Motor neuron (in vitro differentiated cells): ENCODE measurements around the gene PAPOLA. TPM values are rescaled to one million over a fixed set of nuclear protein-coding genes. Genes with fewer than 3 reads are reported as not detected.
"Not testable (repeated sequence)": the region's sequence is repeated elsewhere in the genome, so short reads cannot be mapped to it uniquely, and the experiment has no call there.

Experiments
- ATAC-seq, 8 experiments: fragments of 200-7000 bp; cut with Tn5 transposase; replicated peaks in 6 of 8; 2 replicates each; pipeline ENCODE4 v1.8.0; 2021; ENCODE audit warnings: mild to moderate bottlenecking in 8 of 8, moderate library complexity in 8 of 8
- H3K27ac ChIP-seq, 2 donors: fragments of 250-450 bp; sonication (Bioruptor Pico); 2 replicates each; pipeline ENCODE4 v1.9.0; 2021; ENCODE audit warnings: antibody characterized with exemption in 2 of 2, mild to moderate bottlenecking in 2 of 2, moderate library complexity in 1 of 2
- H3K4me1 ChIP-seq, 2 donors: fragments of 250-450 bp; sonication (Bioruptor Pico); replicated peaks in 1 of 2; 2 replicates each; pipeline ENCODE4 v1.6.1; 2021; ENCODE audit warnings: antibody characterized with exemption in 2 of 2, mild to moderate bottlenecking in 2 of 2, moderate library complexity in 1 of 2
- H3K4me3 ChIP-seq, 5 donors: fragments of 250-450 bp; sonication (Bioruptor Pico); 2 replicates each; pipeline ENCODE4 v1.9.0; 2021; ENCODE audit warnings: antibody characterized with exemption in 5 of 5, mild to moderate bottlenecking in 5 of 5, moderate library complexity in 4 of 5
- WGBS, 10 experiments: fragments of 450-650 bp; shearing (Covaris generic); methylation state at CpG; one replicate each; pipeline ENCODE4 v1.0.0; 2022; 5-methylcytosine and 5-hydroxymethylcytosine counted together
- in situ Hi-C, 9 experiments: fragments of 400-800 bp; cut with MboI; loops; one replicate each; pipeline ENCODE4 v1.15.0; 2021; ENCODE audit warnings: low sequenced_read_pairs in 9 of 9, low pct_unique_long_range_greater_than_20kb in 2 of 9; ENCODE audit not compliant: unreplicated experiment in 9 of 9
- total RNA-seq, 8 experiments: library from RNA; unstranded; fragments of 300-600 nt; gene quantifications; 2 replicates each; pipeline versions ENCODE4 v1.2.3 to v1.2.4, GENCODE V29; 2022

PAPOLA gene
- 100 to 1,000 TPM in 5 of 8 experiments, 10 to 100 TPM in 3; 88.2 to 205 (median 126) TPM for total RNA-seq

DNA sequence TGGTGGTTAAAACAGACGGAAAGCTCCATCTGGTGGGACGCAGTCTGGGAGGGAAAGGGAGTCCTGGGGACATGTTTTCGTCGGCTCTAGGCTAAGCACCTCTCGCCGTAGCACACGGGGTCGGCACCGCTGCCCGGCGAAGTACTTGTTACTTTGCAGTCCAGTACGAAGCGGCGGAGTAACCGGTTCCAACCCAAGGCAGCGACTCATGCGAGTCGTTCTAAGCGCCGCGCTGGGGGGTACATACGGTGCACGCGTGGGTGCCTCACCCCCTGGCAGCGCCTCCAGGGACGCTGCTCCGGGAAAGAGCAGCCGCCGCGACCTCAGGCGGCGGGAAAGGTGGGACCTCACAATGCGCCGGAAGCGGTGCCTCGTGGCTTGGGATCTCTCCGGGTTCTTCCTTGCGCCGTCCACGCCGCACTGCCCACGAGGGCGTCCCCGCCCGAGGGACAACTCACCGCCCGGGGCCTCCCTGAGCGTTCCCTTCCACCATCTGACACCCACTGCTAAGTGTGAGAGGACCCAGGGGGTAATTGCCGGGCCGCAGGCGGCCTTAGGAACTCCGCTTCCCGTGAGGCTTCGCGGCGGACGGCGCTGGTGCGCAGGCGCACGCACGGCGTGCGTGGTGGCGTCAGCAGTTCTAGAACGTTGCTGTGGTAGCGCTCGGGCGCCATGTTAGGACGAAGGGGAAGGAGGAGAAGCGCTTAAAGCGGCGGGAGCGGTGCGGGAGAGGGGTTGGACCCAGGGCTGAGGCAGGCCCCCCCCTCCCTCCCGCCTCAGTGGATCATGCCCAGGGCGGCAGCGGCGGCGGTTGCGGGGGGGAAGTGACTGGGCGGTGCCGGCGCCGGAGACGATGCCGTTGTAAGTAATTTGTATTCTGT is at the start of gene PAPOLA:
Gene PAPOLA, plus strand, starts transcription at position 643 of the 881 bp plus-strand sequence. Its CDS starts 211 bp downstream, at position 854.
- peaks cover 4 to 11% of the 10 kb centered on the region in 2 donors for H3K4me1 ChIP-seq
- peak within 1 kb of the TSS; percentile 57 to 94 (median 78) for H3K4me3 ChIP-seq
- ATAC-seq: peak; percentile 81 to 93 (median 90)
- in situ Hi-C loops: no loop called here
- whole genome bisulfite sequencing, 10 experiments: 1 to 4% (median 2%) methylated on average over 6 to 26 of the region's 87 CpGs; no CpG with 5 or more reads in 6 of the 10 experiments
- H3K27ac ChIP-seq: peak within 1 kb of the TSS; percentile 87 to 94

DNA sequence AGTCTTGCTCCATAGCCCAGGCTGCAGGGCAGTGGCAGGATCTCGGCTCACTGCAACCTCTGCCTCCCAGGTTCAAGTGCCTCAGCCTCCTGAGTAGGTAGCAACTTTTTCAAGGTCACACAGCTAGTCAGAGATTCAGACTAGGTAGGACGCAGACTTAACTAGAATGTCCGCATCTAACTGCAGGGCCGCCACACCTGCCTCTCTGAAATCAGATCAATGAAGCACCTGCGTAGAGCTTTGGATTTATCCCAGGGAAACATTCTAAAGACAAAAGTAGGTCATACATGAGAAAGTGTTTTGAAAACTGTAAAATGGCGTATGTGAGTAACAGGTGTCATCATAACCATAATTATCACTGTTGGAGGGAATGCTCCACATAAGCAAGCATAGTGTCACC is 49.5 kb upstream of the PAPOLA start:
- no peak overlapping the region for H3K4me3 ChIP-seq
- WGBS, 10 experiments: 55 to 100% (median 97%) methylated on average over 2 to 6 of the region's 6 CpGs
- no peak for ATAC-seq
- in situ Hi-C loops: no loop called here
- H3K4me1 ChIP-seq: no peaks in the 10 kb centered on the region
- no peak overlapping the region for H3K27ac ChIP-seq

- no peak overlapping the region for H3K27ac ChIP-seq
- in situ Hi-C loops: no loop called here
- no peak for ATAC-seq
- H3K4me3 ChIP-seq: no peak overlapping the region
- no peaks in the 10 kb centered on the region for H3K4me1 ChIP-seq
- WGBS, 10 experiments: 20 to 89% (median 67%) methylated on average over 1 to 5 of the region's 5 CpGs; no CpG with 5 or more reads in 6 of the 10 experiments
These were observed 46.6 kb upstream of the PAPOLA start for GRCh38 chr14:96455588-96455987.

GRCh38 chr14:96459851-96460250 is 42.3 kb upstream of the PAPOLA start:
- 33 to 100% (median 90%) methylated on average over 1 to 3 of the region's 3 CpGs for WGBS, 10 experiments
- Histone ChIP-seq H3K4me1 (no peaks in the 10 kb centered on the region), H3K27ac (no peak overlapping the region), H3K4me3 (no peak overlapping the region)
- in situ Hi-C loops: no loop called here
- no peak for ATAC-seq

DNA sequence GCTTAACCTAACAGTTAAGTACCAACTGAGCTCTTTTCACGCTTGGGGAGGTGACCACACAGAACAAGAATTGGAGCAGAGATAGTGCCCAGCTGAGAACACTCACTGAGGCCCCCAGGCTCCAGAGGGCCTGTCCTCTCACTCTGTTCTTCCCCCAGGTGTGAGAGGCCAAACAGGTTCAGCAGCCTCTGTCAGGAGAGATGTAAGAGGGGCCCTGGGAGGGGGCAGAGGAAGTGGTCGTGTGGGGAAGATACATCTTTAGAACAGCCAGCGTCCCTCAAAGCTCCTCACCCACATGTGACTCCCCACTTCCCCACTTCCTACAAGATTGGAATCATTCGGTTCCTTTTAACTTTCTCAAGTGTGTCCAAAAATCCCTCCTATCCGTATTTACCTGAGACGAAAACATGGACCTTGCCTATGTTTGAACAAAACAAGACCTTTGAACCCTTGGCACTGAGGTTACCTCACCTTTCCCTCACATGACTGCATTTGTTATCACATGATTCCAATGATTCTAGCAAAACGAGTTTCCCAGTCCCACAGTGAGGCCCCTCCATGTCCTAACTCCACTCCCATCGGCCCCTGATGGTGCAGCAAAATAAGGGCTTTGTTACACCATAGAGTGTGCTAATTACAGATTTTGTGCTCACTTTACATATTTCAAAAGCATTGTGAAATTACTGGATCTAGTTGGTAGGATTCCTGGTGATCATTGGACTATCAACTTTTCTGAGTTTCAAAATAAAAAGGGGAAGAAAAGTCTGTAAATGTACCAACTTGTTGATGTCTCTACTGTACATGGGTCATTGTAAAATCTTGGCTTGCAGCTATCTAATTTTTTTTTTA is 40.0 kb upstream of the PAPOLA start:
- no peak overlapping the region for H3K27ac ChIP-seq
- 0 to 100% (median 53%) methylated on average over 1 to 5 of the region's 8 CpGs; no CpG with 5 or more reads in 2 of the 10 experiments for WGBS, 10 experiments
- in situ Hi-C loops: no loop called here
- H3K4me1 ChIP-seq: no peaks in the 10 kb centered on the region
- ATAC-seq: no peak
- no peak overlapping the region for H3K4me3 ChIP-seq

DNA sequence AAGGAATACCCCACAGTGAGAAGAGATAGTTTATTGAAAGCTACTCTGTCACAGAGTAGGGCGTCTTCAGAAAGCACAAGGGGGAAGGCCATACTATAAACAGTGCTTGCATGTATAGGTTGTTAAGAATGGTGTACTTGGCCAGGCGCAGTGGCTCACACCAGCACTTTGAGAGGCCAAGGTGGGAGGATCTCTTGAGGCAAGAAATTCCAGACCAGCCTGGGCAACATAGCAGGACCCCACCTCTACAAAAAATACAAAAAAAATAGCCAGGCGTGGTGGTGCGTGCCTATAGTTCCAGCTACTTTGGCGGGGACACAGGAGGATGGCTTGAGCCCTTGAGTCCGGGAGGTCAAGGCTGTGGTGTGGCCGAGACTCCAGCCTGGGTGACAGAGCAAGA is 38.0 kb upstream of the PAPOLA start:
- in situ Hi-C loops: no loop called here
- no peak for ATAC-seq
- Histone ChIP-seq H3K4me3 (no peak overlapping the region), H3K4me1 (no peaks in the 10 kb centered on the region), H3K27ac (no peak overlapping the region)
- WGBS, 10 experiments: 24 to 100% (median 72%) methylated on average over 1 to 6 of the region's 7 CpGs; no CpG with 5 or more reads in 2 of the 10 experiments

DNA sequence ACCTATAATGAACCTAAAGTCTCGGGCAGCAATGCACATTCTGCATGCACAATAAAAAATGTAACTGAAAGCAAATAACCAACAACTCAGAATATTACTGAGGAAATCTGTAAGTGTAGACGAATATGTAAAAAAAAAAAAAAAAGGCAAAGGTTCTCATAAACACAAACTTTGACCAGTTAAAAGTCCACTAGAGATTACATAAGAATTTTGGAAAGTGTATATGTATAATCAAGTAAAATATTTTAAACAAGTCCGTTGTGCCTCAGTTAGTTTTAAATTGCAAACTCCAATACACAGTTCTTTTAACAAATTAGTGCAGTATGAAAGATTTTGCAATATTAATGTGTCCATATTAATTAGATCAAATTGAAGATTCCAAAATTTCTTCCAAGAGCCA is 35.3 kb upstream of the PAPOLA start:
- WGBS, 10 experiments: 34 to 100% (median 92%) methylated on average over 1 to 3 of the region's 3 CpGs
- Histone ChIP-seq H3K27ac (no peak overlapping the region), H3K4me3 (no peak overlapping the region), H3K4me1 (no peaks in the 10 kb centered on the region)
- no peak for ATAC-seq
- in situ Hi-C loops: no loop called here

DNA sequence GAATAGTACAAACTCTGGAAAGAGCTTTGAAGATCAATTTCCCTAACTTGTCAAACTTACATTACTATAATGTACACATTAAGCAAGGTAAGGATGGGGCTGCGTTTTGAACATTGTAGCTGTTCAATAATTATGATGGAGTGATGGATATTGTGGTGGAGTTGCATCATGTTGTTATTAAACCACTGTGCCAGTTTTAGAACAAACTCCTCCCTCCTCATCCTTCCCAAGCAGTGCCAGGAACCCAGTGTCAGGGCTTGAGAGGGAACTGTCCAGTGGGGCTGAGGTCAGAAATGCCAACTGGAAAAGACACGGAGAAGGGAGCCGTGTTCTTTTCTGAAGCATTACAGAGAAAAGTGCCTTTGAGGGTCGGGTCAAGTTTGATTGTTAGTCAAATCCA is 31.9 kb upstream of the PAPOLA start:
- in situ Hi-C loops: no loop called here
- Histone ChIP-seq H3K27ac (no peak overlapping the region), H3K4me1 (no peaks in the 10 kb centered on the region), H3K4me3 (no peak overlapping the region)
- 0 to 100% (median 55%) methylated on average over 1 to 4 of the region's 4 CpGs; no CpG with 5 or more reads in 1 of the 10 experiments for WGBS, 10 experiments
- ATAC-seq: peak in 1 of 8 experiments; percentile 32

- H3K4me3 ChIP-seq, in situ Hi-C loops, H3K27ac ChIP-seq, H3K4me1 ChIP-seq, ATAC-seq: not testable (repeated sequence)
- 24 to 100% (median 88%) methylated on average over 1 to 4 of the region's 4 CpGs; no CpG with 5 or more reads in 4 of the 10 experiments for whole genome bisulfite sequencing, 10 experiments
These were observed 31.2 kb upstream of the PAPOLA start for GRCh38 chr14:96470967-96471366.

DNA sequence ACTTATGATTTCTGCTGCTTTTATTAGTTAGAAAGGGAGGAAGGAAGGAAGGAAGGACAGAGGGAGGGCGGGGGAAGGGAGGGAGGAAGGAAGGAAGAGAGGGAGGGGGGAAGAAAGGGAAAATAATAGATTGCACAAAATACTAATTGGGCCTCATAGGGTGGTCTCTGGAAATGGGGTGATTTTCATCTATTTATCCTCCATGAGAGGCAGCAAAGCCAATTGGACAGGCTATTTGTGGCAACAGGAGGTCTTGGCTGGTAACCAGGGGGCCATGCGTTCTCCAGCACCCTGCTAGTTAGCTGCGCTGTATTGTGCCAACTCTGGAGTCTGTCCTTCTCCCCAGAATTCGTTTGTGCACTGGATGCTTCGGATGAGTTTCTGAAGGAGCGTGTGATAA is 24.1 kb upstream of the PAPOLA start:
- no peak for ATAC-seq
- WGBS, 10 experiments: 15 to 90% methylated on average over 3 to 4 of the region's 6 CpGs; no CpG with 5 or more reads in 8 of the 10 experiments
- in situ Hi-C loops: no loop called here
- Histone ChIP-seq H3K4me1 (no peaks in the 10 kb centered on the region), H3K4me3 (no peak overlapping the region), H3K27ac (no peak overlapping the region)

DNA sequence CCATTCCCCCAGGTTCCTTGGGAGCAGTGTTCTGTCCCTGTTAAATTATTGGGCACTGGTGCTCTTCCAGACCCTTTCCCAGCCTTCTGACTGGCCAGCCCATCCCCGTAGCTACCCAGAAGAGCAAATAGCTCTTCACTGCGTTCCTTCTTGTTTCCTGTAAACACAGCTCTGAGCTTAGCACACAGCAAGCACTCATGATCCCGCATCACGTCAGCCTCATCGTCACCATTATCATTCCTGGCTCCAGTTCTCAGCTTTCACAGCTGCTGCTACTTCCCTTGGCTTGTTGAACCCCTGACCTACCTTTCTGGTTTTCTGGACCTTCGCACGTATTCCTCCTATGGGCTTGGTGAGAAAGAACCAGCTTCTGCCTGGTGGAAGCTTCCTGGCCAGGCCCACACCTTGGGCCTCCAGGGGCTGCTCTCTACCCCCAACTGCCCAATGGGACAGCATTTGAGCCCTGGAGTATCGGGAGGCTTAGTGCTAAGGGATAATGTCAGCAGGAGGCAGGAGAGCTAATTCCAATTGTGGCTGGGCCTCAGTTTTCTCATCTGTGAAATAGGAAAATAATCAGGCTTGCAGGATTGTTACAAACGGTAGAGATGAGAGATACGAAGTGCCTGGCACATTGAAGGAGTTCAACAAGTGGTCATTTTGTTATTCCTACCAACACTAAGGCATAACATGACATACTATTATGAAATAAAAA is 22.6 kb upstream of the PAPOLA start:
- no peak overlapping the region for H3K4me3 ChIP-seq
- no peak overlapping the region for H3K27ac ChIP-seq
- no peak for ATAC-seq
- WGBS, 10 experiments: 0 to 93% (median 83%) methylated on average over 1 to 9 of the region's 10 CpGs; no CpG with 5 or more reads in 1 of the 10 experiments
- H3K4me1 ChIP-seq: no peaks in the 10 kb centered on the region
- in situ Hi-C loops: no loop called here

- H3K4me3 ChIP-seq: no peak overlapping the region
- H3K4me1 ChIP-seq: no peaks in the 10 kb centered on the region
- 0 to 100% (median 77%) methylated on average over 1 to 3 of the region's 4 CpGs; no CpG with 5 or more reads in 3 of the 10 experiments for WGBS, 10 experiments
- no peak overlapping the region for H3K27ac ChIP-seq
- in situ Hi-C loops: no loop called here
- ATAC-seq: no peak
These were observed 20.4 kb upstream of the PAPOLA start for GRCh38 chr14:96481731-96482314.
